IMR-90 (cell line): ENCODE measurements around the gene MS4A6E. TPM values are rescaled to one million over a fixed set of nuclear protein-coding genes. Genes with fewer than 3 reads are reported as not detected.

Experiments used
- ATAC-seq: fragments of 200-7000 bp; cut with Tn5 transposase; 2 replicates; pipeline ENCODE4 v1.9.1; 2020; ENCODE audit warnings: low read depth, mild to moderate bottlenecking, moderate library complexity
- BruUV-seq: library from RNA; stranded (reverse); fragments of 400-500 nt; replicated peaks from 2 replicates; lab custom pipeline; 2021; lab: Mats Ljungman, UMichigan
- CTCF ChIA-PET: fragments of 300-600 bp; formaldehyde crosslinking; extraction: SDS; loops from one replicate; lab custom pipeline; 2021; ENCODE audit warnings: antibody characterized with exemption; lab: Yijun Ruan, JAX
- POLR2A ChIA-PET: fragments of 300-600 bp; sonication (Branson Sonifier 250); formaldehyde crosslinking; loops from one replicate; lab custom pipeline; 2022; ENCODE audit warnings: antibody characterized with exemption; ENCODE audit not compliant: unreplicated experiment; lab: Charles Lee
- DNase-seq: peaks from one replicate; pipeline ENCODE4 v3.0.0; 2013
- H2AFZ ChIP-seq: replicated peaks from 2 replicates; pipeline ENCODE3; 2013; ENCODE audit warnings: low read length, mild to moderate bottlenecking; ENCODE audit not compliant: poor library complexity
- H2AK5ac ChIP-seq: 2 replicates; pipeline ENCODE4 v1.6.1; 2013; ENCODE audit warnings: low read depth, low read length, inconsistent platforms
- H2AK9ac ChIP-seq: replicated peaks from 2 replicates; pipeline ENCODE3; 2013; ENCODE audit warnings: mild to moderate bottlenecking, low read depth, low read length, moderate library complexity; ENCODE audit not compliant: poor library complexity
- H2BK120ac ChIP-seq: 2 replicates; pipeline ENCODE4 v1.6.1; 2013; ENCODE audit warnings: low read depth, low read length, inconsistent platforms
- H2BK15ac ChIP-seq: 3 replicates; pipeline ENCODE4 v1.6.1; 2013; ENCODE audit warnings: low read depth, low read length, inconsistent platforms
- H2BK20ac ChIP-seq: 2 replicates; pipeline ENCODE4 v1.6.1; 2013; ENCODE audit warnings: low read depth, mild to moderate bottlenecking, inconsistent platforms, low read length, moderate library complexity
- H2BK5ac ChIP-seq: 2 replicates; pipeline ENCODE4 v1.6.1; 2013; ENCODE audit warnings: mild to moderate bottlenecking, low read depth, low read length, inconsistent platforms; ENCODE audit not compliant: poor library complexity, severe bottlenecking
- H3K14ac ChIP-seq: replicated peaks from 2 replicates; pipeline ENCODE4 v1.6.1; 2013; ENCODE audit warnings: low read depth, low read length, inconsistent platforms
- H3K18ac ChIP-seq: 2 replicates; pipeline ENCODE4 v1.6.1; 2013; ENCODE audit warnings: low read depth, low read length, control low read depth
- H3K23ac ChIP-seq: 2 replicates; pipeline ENCODE4 v1.6.1; 2013; ENCODE audit warnings: low read depth, low read length, inconsistent platforms
- H3K27ac ChIP-seq: 2 replicates; pipeline ENCODE4 v1.5.1; 2013; ENCODE audit warnings: mild to moderate bottlenecking, control low read depth, low read length; ENCODE audit not compliant: insufficient read depth
- H3K27me3 ChIP-seq: 2 replicates; pipeline ENCODE4 v1.6.1; 2013; ENCODE audit warnings: low read length; ENCODE audit not compliant: control insufficient read depth, insufficient read depth
- H3K36me3 ChIP-seq: 2 replicates; pipeline ENCODE4 v1.6.1; 2013; ENCODE audit warnings: low read length, mixed read lengths; ENCODE audit not compliant: control insufficient read depth, insufficient read depth
- H3K4ac ChIP-seq: 2 replicates; pipeline ENCODE4 v1.6.1; 2013; ENCODE audit warnings: low read depth, low read length, inconsistent platforms
- H3K4me1 ChIP-seq: 2 replicates; pipeline ENCODE4 v1.6.1; 2013; ENCODE audit warnings: low read length, mixed read lengths; ENCODE audit not compliant: control insufficient read depth, insufficient read depth
- H3K4me2 ChIP-seq: 2 replicates; pipeline ENCODE4 v1.6.1; 2013; ENCODE audit warnings: low read depth, mild to moderate bottlenecking, control low read depth, low read length, moderate library complexity
- H3K4me3 ChIP-seq: 2 replicates; pipeline ENCODE4 v1.5.1; 2013; ENCODE audit warnings: low read depth, mild to moderate bottlenecking, control low read depth, low read length, moderate library complexity; ENCODE audit not compliant: insufficient read depth
- H3K56ac ChIP-seq: 2 replicates; pipeline ENCODE4 v1.6.1; 2013; ENCODE audit warnings: low read length, inconsistent platforms; ENCODE audit not compliant: insufficient read depth; ENCODE audit errors: extremely low read depth
- H3K79me1 ChIP-seq, 2 experiments: 2 replicates each; pipeline ENCODE4 v1.6.1; 2013; ENCODE audit warnings: low read length in 2 of 2, inconsistent platforms in 1 of 2, low read depth in 1 of 2
- H3K9ac ChIP-seq: 2 replicates; pipeline ENCODE4 v1.6.1; 2013; ENCODE audit warnings: low read depth, low read length, control low read depth
- H3K9me1 ChIP-seq: 2 replicates; pipeline ENCODE4 v1.6.1; 2013; ENCODE audit warnings: low read length, inconsistent platforms; ENCODE audit not compliant: insufficient read depth
- H3K9me3 ChIP-seq: 2 replicates; pipeline ENCODE4 v1.6.1; 2013; ENCODE audit warnings: low read length; ENCODE audit not compliant: control insufficient read depth, insufficient read depth
- H4K20me1 ChIP-seq: 2 replicates; pipeline ENCODE4 v1.6.1; 2013; ENCODE audit warnings: low read length, inconsistent platforms; ENCODE audit not compliant: insufficient read depth
- H4K5ac ChIP-seq: 2 replicates; pipeline ENCODE4 v1.6.1; 2013; ENCODE audit warnings: mild to moderate bottlenecking, low read depth, low read length, control low read depth
- H4K8ac ChIP-seq, 2 experiments: 2 replicates each; pipeline ENCODE4 v1.6.1; 2013; ENCODE audit warnings: low read depth in 2 of 2, low read length in 2 of 2, control low read depth in 1 of 2, inconsistent platforms in 1 of 2
- H4K91ac ChIP-seq: 2 replicates; pipeline ENCODE4 v1.6.1; 2013; ENCODE audit warnings: low read depth, low read length, inconsistent platforms; ENCODE audit not compliant: insufficient read depth
- CEBPB ChIP-seq: IDR thresholded peaks from 2 replicates; pipeline ENCODE4 v1.6.1; 2012; ENCODE audit warnings: low read depth, low read length, improper control_type of control experiment
- ELK1 ChIP-seq: fragments of 150-350 bp; IDR thresholded peaks from 2 replicates; pipeline ENCODE4 v1.6.1; 2016; ENCODE audit warnings: low read depth, mild to moderate bottlenecking, low read length, moderate library complexity, borderline replicate concordance
- FOS ChIP-seq: fragments of 150-350 bp; IDR thresholded peaks from 2 replicates; pipeline ENCODE4 v1.6.1; 2016; ENCODE audit warnings: low read depth, low read length
- MAZ ChIP-seq: IDR thresholded peaks from 2 replicates; pipeline ENCODE4 v1.6.1; 2012; ENCODE audit warnings: low read depth, mild to moderate bottlenecking, low read length, improper control_type of control experiment, moderate library complexity, borderline replicate concordance
- POLR2A ChIP-seq: IDR thresholded peaks from 2 replicates; pipeline ENCODE4 v1.6.1; 2012; ENCODE audit warnings: mild to moderate bottlenecking, low read depth, low read length
- RAD21 ChIP-seq: IDR thresholded peaks from 2 replicates; pipeline ENCODE4 v1.6.1; 2012; ENCODE audit warnings: low read length, improper control_type of control experiment
- WGBS, 2 experiments: methylation state at CpG; one replicate each; pipeline versions ENCODE4 v1.1.5 to v1.1.7; 2013; ENCODE audit warnings: missing lambda C conversion rate in 2 of 2; ENCODE audit not compliant: insufficient read length in 1 of 2; ENCODE audit errors: extremely low coverage in 2 of 2; 5-methylcytosine and 5-hydroxymethylcytosine counted together
- dilution Hi-C: fragments of 300-500 bp; cut with HindIII; formaldehyde crosslinking; loops from one replicate; pipeline ENCODE4 v1.14.3; 2018; ENCODE audit warnings: low sequenced_read_pairs; ENCODE audit not compliant: unreplicated experiment
- in situ Hi-C: fragments of 300-500 bp; cut with MboI; formaldehyde crosslinking; loops from 3 replicates; pipeline ENCODE4 v1.14.3; 2019; ENCODE audit warnings: low sequenced_read_pairs, inconsistent platforms, mixed read lengths
- intact Hi-C: fragments of 100-400 bp; cut with micrococcal nuclease; formaldehyde crosslinking; loops from 2 replicates; pipeline ENCODE4 v1.10.0; 2022
- polyA plus RNA-seq, 3 experiments: library from polyadenylated mRNA; depleted of rRNA; stranded (reverse); fragments of >200 nt; gene quantifications; 2 replicates each; pipeline ENCODE4 v1.2.3, GENCODE V29; 2012; ENCODE audit warnings: low replicate concordance in 1 of 3
- total RNA-seq: library from RNA; depleted of rRNA; stranded (reverse); fragments of >200 nt; gene quantifications from 2 replicates; pipeline ENCODE4 v1.2.3, GENCODE V29; 2012
- TF ChIP-seq, protein P1 (sequence below): fragments of 150-350 bp; IDR thresholded peaks from 2 replicates; pipeline ENCODE4 v1.6.1; 2017; ENCODE audit warnings: mild to moderate bottlenecking, antibody characterized with exemption, low read length, low read depth

MS4A6E gene
- total and polyA plus RNA-seq, 2 of the 4 experiments (the other 2 are of a cell fraction): not detected

DNA sequence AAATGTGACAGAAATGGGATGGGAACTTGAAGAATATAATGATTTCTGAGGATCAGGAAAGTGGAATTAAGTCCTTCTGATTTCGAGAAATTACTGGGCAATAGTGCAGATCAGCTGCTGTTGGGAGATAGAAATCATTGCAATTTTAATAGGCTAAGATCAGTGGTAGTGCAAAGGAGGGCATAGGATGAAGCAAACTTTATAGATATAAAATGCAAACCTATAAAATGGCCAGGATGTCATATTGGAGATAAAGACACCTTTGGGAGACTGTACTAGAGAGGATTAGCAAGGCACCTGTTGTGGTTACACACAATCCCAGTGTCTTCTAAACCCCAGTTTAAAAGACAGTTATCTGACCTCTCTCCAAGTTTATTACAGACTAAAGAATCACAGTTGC lies 44.8 kb downstream of the MS4A6E start:
- no peak overlapping the region for H2AK5ac ChIP-seq

More for the DNA sequence above, 44.8 kb downstream of the MS4A6E start:
- Histone ChIP-seq H4K8ac (no peak overlapping the region), H4K91ac (no peak overlapping the region), H3K56ac (no peak overlapping the region), H3K27me3 (no peaks in the 10 kb centered on the region), H3K9me3 (no peaks in the 10 kb centered on the region; the same call in 1 of the 2 replicates), H3K4me1 (no peaks in the 10 kb centered on the region), H2BK5ac (no peak overlapping the region), H4K5ac (no peak overlapping the region), H2BK120ac (no peak overlapping the region), H3K9ac (no peak overlapping the region), H2BK20ac (no peak overlapping the region), H2AFZ (no peak overlapping the region), H3K4me3 (no peak overlapping the region), H3K18ac (no peak overlapping the region), H3K4me2 (no peak overlapping the region), H2AK9ac (no peak overlapping the region), H3K4ac (no peak overlapping the region), H3K14ac (no peak overlapping the region), H3K36me3 (no peaks in the 10 kb centered on the region), H3K23ac (no peak overlapping the region), H2BK15ac (no peak overlapping the region), H4K20me1 (no peaks in the 10 kb centered on the region), H3K9me1 (no peaks in the 10 kb centered on the region), H3K79me1 (no peaks in the 10 kb centered on the region), H3K27ac (no peak overlapping the region)
- in situ Hi-C loops (no loop called here), dilution Hi-C loops (no loop called here), intact Hi-C loops (no loop called here)
- WGBS, 2 experiments: 0% methylated on average over 1 of the region's 1 CpG; no CpG with 5 or more reads in 1 of the 2 experiments
- POLR2A ChIA-PET: no interaction called here
- CTCF ChIA-PET: interaction anchor here (0.6 kb wide), 1 partner anchor 407 kb away, joined by 3 read pairs; no protein-coding TSS in a partner anchor
- no TSS peak for BruUV-seq
- no peak for DNase-seq
- ATAC-seq: no peak
- TF ChIP-seq RAD21 (no peak), ELK1 (no peak), MAZ (no peak), FOS (no peak), CEBPB (no peak), POLR2A (no peak)
- TF ChIP-seq, protein P1, sequence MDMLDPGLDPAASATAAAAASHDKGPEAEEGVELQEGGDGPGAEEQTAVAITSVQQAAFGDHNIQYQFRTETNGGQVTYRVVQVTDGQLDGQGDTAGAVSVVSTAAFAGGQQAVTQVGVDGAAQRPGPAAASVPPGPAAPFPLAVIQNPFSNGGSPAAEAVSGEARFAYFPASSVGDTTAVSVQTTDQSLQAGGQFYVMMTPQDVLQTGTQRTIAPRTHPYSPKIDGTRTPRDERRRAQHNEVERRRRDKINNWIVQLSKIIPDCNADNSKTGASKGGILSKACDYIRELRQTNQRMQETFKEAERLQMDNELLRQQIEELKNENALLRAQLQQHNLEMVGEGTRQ: no peak
